ENCODE results near the gene EHMT1.
A peak's percentile ranks its signal among the peaks of the same experiment; 100 is the strongest.

The EHMT1 gene

DNA sequence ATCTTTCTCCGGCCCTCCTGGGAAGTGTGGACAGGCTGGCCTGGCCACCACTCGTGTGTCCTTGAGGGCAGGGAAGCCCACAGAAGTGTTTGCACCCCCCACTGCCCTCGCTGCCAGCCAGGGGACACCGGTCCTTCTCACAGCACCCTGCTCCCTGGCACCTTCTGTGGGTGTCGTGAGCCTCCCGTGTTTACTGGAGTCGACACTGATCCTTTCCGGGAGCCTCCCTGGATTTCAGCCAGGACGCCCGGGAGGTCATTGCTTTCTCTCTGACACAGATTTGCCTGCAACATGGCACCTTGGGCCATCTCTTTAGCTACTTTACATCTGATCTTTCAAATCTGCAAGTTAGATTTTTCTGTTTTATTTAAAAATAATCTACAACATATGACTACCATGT is 138.3 kb downstream of the EHMT1 start:
- no peak for DNase-seq (ENCODE audit: low spot score in 2 of 2)
- H3K4me3 ChIP-seq, result no peak overlapping the region
- H3K27me3 ChIP-seq (ENCODE audit: low read depth), result no peaks in the 10 kb centered on the region
- no peaks in the 10 kb centered on the region for H3K4me1 ChIP-seq
- no peaks in the 10 kb centered on the region for H3K9me3 ChIP-seq
- H3K36me3 ChIP-seq (replicated peaks), result peaks cover 40% of the 10 kb centered on the region
- in situ Hi-C loops (cut with MboI; ENCODE audit: low sequenced_read_pairs), result no loop called here

GRCh38 chr9:137757613-137758029 is 138.8 kb downstream of the EHMT1 start:
- H3K4me3 ChIP-seq, result no peak overlapping the region
- H3K36me3 ChIP-seq (replicated peaks), result peaks cover 42% of the 10 kb centered on the region
- DNase-seq (ENCODE audit: low spot score in 2 of 2), result no peak
- in situ Hi-C loops (cut with MboI; ENCODE audit: low sequenced_read_pairs), result no loop called here
- H3K27me3 ChIP-seq (ENCODE audit: low read depth), result no peaks in the 10 kb centered on the region
- H3K9me3 ChIP-seq, result no peaks in the 10 kb centered on the region
- no peaks in the 10 kb centered on the region for H3K4me1 ChIP-seq

- no peaks in the 10 kb centered on the region for H3K9me3 ChIP-seq
- no peak for DNase-seq (ENCODE audit: low spot score in 2 of 2)
- peaks cover 46% of the 10 kb centered on the region for H3K36me3 ChIP-seq (replicated peaks)
- no peaks in the 10 kb centered on the region for H3K27me3 ChIP-seq (ENCODE audit: low read depth)
- in situ Hi-C loops (cut with MboI; ENCODE audit: low sequenced_read_pairs), result no loop called here
- no peaks in the 10 kb centered on the region for H3K4me1 ChIP-seq
- H3K4me3 ChIP-seq, result no peak overlapping the region
Measured at GRCh38 chr9:137758067-137758466, 139.3 kb downstream of the EHMT1 start.

GRCh38 chr9:137759117-137759516 is 140.3 kb downstream of the EHMT1 start:
- Histone ChIP-seq H3K36me3 (replicated peaks) (peaks cover 55% of the 10 kb centered on the region), H3K4me1 (no peaks in the 10 kb centered on the region), H3K9me3 (no peaks in the 10 kb centered on the region)

GRCh38 chr9:137759649-137760321 is 141.0 kb downstream of the EHMT1 start:
- in situ Hi-C loops (cut with MboI; ENCODE audit: low sequenced_read_pairs), result no loop called here

More at GRCh38 chr9:137759117-137759516, 140.3 kb downstream of the EHMT1 start:
- DNase-seq (ENCODE audit: low spot score in 2 of 2), result no peak
- in situ Hi-C loops (cut with MboI; ENCODE audit: low sequenced_read_pairs), result no loop called here
- Histone ChIP-seq H3K27me3 (ENCODE audit: low read depth) (no peaks in the 10 kb centered on the region), H3K4me3 (no peak overlapping the region)

GRCh38 chr9:137760426-137760825 is 141.6 kb downstream of the EHMT1 start:
- in situ Hi-C loops (cut with MboI; ENCODE audit: low sequenced_read_pairs), result no loop called here
- Histone ChIP-seq H3K4me3 (no peak overlapping the region), H3K9me3 (no peaks in the 10 kb centered on the region), H3K27me3 (ENCODE audit: low read depth) (no peaks in the 10 kb centered on the region), H3K4me1 (no peaks in the 10 kb centered on the region), H3K36me3 (replicated peaks) (peaks cover 53% of the 10 kb centered on the region)
- DNase-seq (ENCODE audit: low spot score in 2 of 2), result no peak

More at GRCh38 chr9:137759649-137760321, 141.0 kb downstream of the EHMT1 start:
- H3K4me1 ChIP-seq, result no peaks in the 10 kb centered on the region
- peaks cover 55% of the 10 kb centered on the region for H3K36me3 ChIP-seq (replicated peaks)
- no peaks in the 10 kb centered on the region for H3K9me3 ChIP-seq
- peak in 1 of 2 experiments; percentile 31 for DNase-seq (ENCODE audit: low spot score in 2 of 2)
- no peak overlapping the region for H3K4me3 ChIP-seq
- H3K27me3 ChIP-seq (ENCODE audit: low read depth), result no peaks in the 10 kb centered on the region

DNA sequence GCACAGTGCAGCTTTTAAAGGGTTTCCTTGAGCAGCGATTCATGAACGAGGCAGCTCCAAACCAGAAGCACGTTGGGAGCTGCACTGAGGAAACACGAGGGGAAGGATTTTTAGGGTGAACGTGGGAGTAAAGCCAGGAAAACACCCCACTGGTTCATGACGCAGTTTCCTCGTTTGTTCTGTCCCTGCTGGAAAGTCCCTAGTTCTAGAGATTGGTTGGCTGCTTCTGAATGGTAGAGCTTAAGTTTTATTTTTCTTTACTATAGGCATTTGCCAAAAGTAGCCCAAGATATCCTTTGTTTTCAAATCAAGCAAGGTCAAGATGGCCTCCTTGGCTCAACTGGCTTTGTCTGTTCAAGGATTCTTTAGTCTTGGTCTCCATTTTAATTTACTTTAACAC is 142.2 kb downstream of the EHMT1 start:
- no peaks in the 10 kb centered on the region for H3K4me1 ChIP-seq
- H3K9me3 ChIP-seq, result no peaks in the 10 kb centered on the region
- no peak overlapping the region for H3K4me3 ChIP-seq
- DNase-seq (ENCODE audit: low spot score in 2 of 2), result no peak
- peaks cover 48% of the 10 kb centered on the region for H3K36me3 ChIP-seq (replicated peaks)
- H3K27me3 ChIP-seq (ENCODE audit: low read depth), result no peaks in the 10 kb centered on the region
- in situ Hi-C loops (cut with MboI; ENCODE audit: low sequenced_read_pairs), result no loop called here

DNA sequence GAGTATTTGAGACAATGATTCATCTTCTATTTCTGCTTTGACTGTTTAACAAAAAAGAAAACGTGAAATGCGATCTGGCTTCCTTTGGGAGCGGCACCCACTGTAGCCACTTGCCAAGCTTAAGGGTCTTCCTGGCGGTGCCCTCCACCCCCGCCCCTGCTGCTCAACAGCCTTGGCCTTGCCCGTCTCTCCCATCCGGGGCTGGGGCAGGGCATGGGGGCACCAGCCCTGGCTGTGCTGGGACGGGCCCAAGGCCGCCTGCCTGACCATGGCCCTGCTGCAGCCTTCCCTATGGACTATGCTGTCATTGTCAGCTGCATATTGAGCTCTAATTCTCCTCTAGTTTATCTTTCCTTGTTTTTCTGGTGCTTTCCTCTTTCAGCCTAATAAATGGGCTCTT is 143.0 kb downstream of the EHMT1 start:
- in situ Hi-C loops (cut with MboI; ENCODE audit: low sequenced_read_pairs), result no loop called here
- no peaks in the 10 kb centered on the region for H3K4me1 ChIP-seq
- H3K27me3 ChIP-seq (ENCODE audit: low read depth), result no peaks in the 10 kb centered on the region
- no peak overlapping the region for H3K4me3 ChIP-seq
- no peak for DNase-seq (ENCODE audit: low spot score in 2 of 2)
- H3K9me3 ChIP-seq, result no peaks in the 10 kb centered on the region
- H3K36me3 ChIP-seq (replicated peaks), result peaks cover 50% of the 10 kb centered on the region

- in situ Hi-C loops (cut with MboI; ENCODE audit: low sequenced_read_pairs), result no loop called here
- DNase-seq (ENCODE audit: low spot score in 2 of 2), result no peak
- no peaks in the 10 kb centered on the region for H3K27me3 ChIP-seq (ENCODE audit: low read depth)
- no peak overlapping the region for H3K4me3 ChIP-seq
- H3K9me3 ChIP-seq, result no peaks in the 10 kb centered on the region
- H3K4me1 ChIP-seq, result no peaks in the 10 kb centered on the region
- peaks cover 51% of the 10 kb centered on the region for H3K36me3 ChIP-seq (replicated peaks)
Measured at GRCh38 chr9:137762414-137763061, 143.7 kb downstream of the EHMT1 start.

DNA sequence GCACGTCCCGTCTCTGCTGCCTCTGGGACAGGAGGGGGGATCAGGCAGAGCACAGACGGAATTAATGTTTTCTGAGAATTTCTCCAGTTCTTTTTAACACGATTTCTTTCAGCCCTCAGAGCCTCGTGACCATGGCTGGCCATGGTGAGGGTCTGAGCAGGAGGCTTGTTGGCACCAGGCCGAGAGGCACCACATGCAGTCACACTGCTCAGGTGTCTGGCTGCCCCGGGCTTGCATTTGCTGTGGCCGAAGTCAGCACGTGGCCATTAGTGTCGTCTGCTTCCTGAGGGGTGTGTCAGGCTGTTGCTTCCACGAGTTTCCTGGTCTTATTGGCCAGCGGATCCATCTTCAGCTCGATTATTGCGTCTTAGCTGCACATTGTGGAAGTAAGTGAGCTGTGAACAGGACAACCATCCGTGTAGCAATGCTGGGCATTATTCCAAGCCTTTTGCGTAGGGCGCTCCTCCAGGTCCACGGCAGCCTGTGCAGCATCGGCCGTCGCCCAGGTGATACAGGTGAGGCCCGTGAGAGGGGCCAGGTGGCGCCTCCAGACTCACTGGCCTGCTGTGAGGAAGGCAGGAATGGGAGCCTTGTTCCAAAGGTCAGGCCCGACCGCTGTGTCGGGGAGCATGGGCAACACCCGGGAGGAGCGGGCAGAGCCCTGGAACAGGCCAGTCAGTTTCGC is 144.6 kb downstream of the EHMT1 start:
- H3K4me1 ChIP-seq, result no peaks in the 10 kb centered on the region
- in situ Hi-C loops (cut with MboI; ENCODE audit: low sequenced_read_pairs), result no loop called here
- no peaks in the 10 kb centered on the region for H3K9me3 ChIP-seq
- H3K27me3 ChIP-seq (ENCODE audit: low read depth), result no peaks in the 10 kb centered on the region
- peaks cover 47% of the 10 kb centered on the region for H3K36me3 ChIP-seq (replicated peaks)
- no peak for DNase-seq (ENCODE audit: low spot score in 2 of 2)
- H3K4me3 ChIP-seq, result no peak overlapping the region

GRCh38 chr9:137764171-137764671 is 145.4 kb downstream of the EHMT1 start:
- DNase-seq (ENCODE audit: low spot score in 2 of 2), result no peak
- Histone ChIP-seq H3K36me3 (replicated peaks) (peaks cover 45% of the 10 kb centered on the region), H3K4me3 (no peak overlapping the region), H3K4me1 (no peaks in the 10 kb centered on the region), H3K27me3 (ENCODE audit: low read depth) (no peaks in the 10 kb centered on the region), H3K9me3 (no peaks in the 10 kb centered on the region)
- in situ Hi-C loops (cut with MboI; ENCODE audit: low sequenced_read_pairs), result no loop called here

GRCh38 chr9:137764981-137765380 is 146.2 kb downstream of the EHMT1 start:
- Histone ChIP-seq H3K4me1 (no peaks in the 10 kb centered on the region), H3K36me3 (replicated peaks) (peaks cover 39% of the 10 kb centered on the region), H3K9me3 (no peaks in the 10 kb centered on the region), H3K4me3 (no peak overlapping the region), H3K27me3 (ENCODE audit: low read depth) (no peaks in the 10 kb centered on the region)
- in situ Hi-C loops (cut with MboI; ENCODE audit: low sequenced_read_pairs), result no loop called here
- no peak for DNase-seq (ENCODE audit: low spot score in 2 of 2)

- Histone ChIP-seq H3K27me3 (ENCODE audit: low read depth) (no peaks in the 10 kb centered on the region), H3K9me3 (no peaks in the 10 kb centered on the region), H3K4me1 (no peaks in the 10 kb centered on the region), H3K36me3 (replicated peaks) (peaks cover 42% of the 10 kb centered on the region), H3K4me3 (no peak overlapping the region)
- no peak for DNase-seq (ENCODE audit: low spot score in 2 of 2)
- in situ Hi-C loops (cut with MboI; ENCODE audit: low sequenced_read_pairs), result no loop called here
Measured at GRCh38 chr9:137765536-137765935, 146.7 kb downstream of the EHMT1 start.

DNA sequence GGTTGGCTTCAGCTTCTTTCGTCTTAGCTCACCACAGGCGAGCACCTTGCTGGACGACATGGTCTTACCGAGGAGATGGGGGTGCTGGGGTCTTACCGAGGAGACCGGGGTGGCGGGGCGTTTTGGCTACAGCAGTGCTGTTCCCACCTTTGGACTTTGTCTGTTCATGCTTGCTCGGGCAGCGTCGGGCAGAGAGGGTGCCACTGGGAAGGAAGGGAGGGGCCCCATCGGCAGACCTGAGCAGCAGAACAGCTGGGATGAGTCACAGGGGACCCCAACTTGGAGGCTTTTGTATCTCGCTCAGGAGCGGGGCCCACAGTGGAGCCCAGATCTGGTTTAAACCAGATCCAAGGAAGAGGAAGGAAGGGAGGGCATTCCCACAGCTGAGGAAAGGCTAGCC is 152.8 kb downstream of the EHMT1 start:
- Histone ChIP-seq H3K4me1 (no peaks in the 10 kb centered on the region), H3K9me3 (no peaks in the 10 kb centered on the region), H3K4me3 (no peak overlapping the region), H3K27me3 (ENCODE audit: low read depth) (no peaks in the 10 kb centered on the region), H3K36me3 (replicated peaks) (peaks cover 39% of the 10 kb centered on the region)
- no peak for DNase-seq (ENCODE audit: low spot score in 2 of 2)
- in situ Hi-C loops (cut with MboI; ENCODE audit: low sequenced_read_pairs), result no loop called here
